ENCODE measurements around the gene RUNX1.

Gene RUNX1

GRCh38 chr21:34871026-34871908 is 177.8 kb downstream of the RUNX1 start:
- DNase-seq = no peak

GRCh38 chr21:34870246-34870645 is 178.9 kb downstream of the RUNX1 start:
- no peak for DNase-seq

- DNase-seq = no peak
Observed at GRCh38 chr21:34869545-34869944, 179.6 kb downstream of the RUNX1 start.

GRCh38 chr21:34867785-34868184 is 181.3 kb downstream of the RUNX1 start:
- DNase-seq = no peak

GRCh38 chr21:34865400-34866241 is 183.5 kb downstream of the RUNX1 start:
- DNase-seq = peak; percentile 89

GRCh38 chr21:34864370-34865149 is 184.5 kb downstream of the RUNX1 start:
- DNase-seq = no peak

GRCh38 chr21:34862951-34863350 is 186.2 kb downstream of the RUNX1 start:
- DNase-seq = no peak

GRCh38 chr21:34861258-34861657 is 187.8 kb downstream of the RUNX1 start:
- no peak for DNase-seq

- no peak for DNase-seq
Observed at GRCh38 chr21:34859976-34860653, 189.0 kb downstream of the RUNX1 start.

- DNase-seq = no peak
Observed at GRCh38 chr21:34858559-34858958, 190.5 kb downstream of the RUNX1 start.

GRCh38 chr21:34857874-34858273 is 191.2 kb downstream of the RUNX1 start:
- no peak for DNase-seq

- no peak for DNase-seq
Observed at GRCh38 chr21:34857122-34857713, 191.9 kb downstream of the RUNX1 start.

- peak; percentile 48 for DNase-seq
Observed at GRCh38 chr21:34852448-34852847, 196.7 kb downstream of the RUNX1 start.

- DNase-seq = no peak
Observed at GRCh38 chr21:34850166-34850690, 198.9 kb downstream of the RUNX1 start.

GRCh38 chr21:34846601-34847112 is 202.4 kb downstream of the RUNX1 start:
- DNase-seq = no peak

- DNase-seq = peak; percentile 57
Observed at GRCh38 chr21:34845521-34846451, 203.3 kb downstream of the RUNX1 start.

GRCh38 chr21:34844924-34845238 is 204.2 kb downstream of the RUNX1 start:
- DNase-seq = no peak

- peak; percentile 91 for DNase-seq
Observed at GRCh38 chr21:34844013-34844923, 204.8 kb downstream of the RUNX1 start.

GRCh38 chr21:34843562-34843961 is 205.5 kb downstream of the RUNX1 start:
- DNase-seq = no peak
